Lung (tissue), 12 donors: Measurements from ENCODE around the gene AVEN. TPM values are rescaled to one million over a fixed set of nuclear protein-coding genes. Genes with fewer than 3 reads are reported as not detected.

ENCODE experiments used
- ATAC-seq: fragments of 200-7000 bp; cut with Tn5 transposase; one replicate; pipeline ENCODE4 v1.9.1; 2020; ENCODE audit warnings: moderate number of reproducible peaks; ENCODE audit not compliant: insufficient read depth, low FRiP score
- DNase-seq, 3 donors: peaks; one replicate each; pipeline ENCODE4 v3.0.0-alpha.2; 2013 to 2017
- H3K27ac ChIP-seq, 2 donors: one replicate each; pipeline ENCODE4 v1.5.1; 2013; ENCODE audit warnings: mild to moderate bottlenecking in 2 of 2, moderate library complexity in 2 of 2, control low read depth in 1 of 2, inconsistent platforms in 1 of 2, low read depth in 1 of 2, low read length in 1 of 2
- H3K27me3 ChIP-seq, 3 donors: one replicate each; pipeline ENCODE4 v1.5.1; 2013; ENCODE audit warnings: low read length in 2 of 3; ENCODE audit not compliant: control insufficient read depth in 3 of 3, insufficient read depth in 3 of 3
- H3K36me3 ChIP-seq, 4 donors: one replicate each; pipeline ENCODE4 v1.5.1; 2013; ENCODE audit warnings: low read length in 4 of 4, mild to moderate bottlenecking in 1 of 4, moderate library complexity in 1 of 4; ENCODE audit not compliant: control insufficient read depth in 4 of 4, insufficient read depth in 4 of 4
- H3K4me1 ChIP-seq, 5 donors: one replicate each; pipeline ENCODE4 v1.5.1; 2013; ENCODE audit warnings: low read length in 5 of 5, mild to moderate bottlenecking in 2 of 5, moderate library complexity in 1 of 5; ENCODE audit not compliant: control insufficient read depth in 5 of 5, insufficient read depth in 5 of 5
- H3K4me3 ChIP-seq: one replicate; pipeline ENCODE4 v1.5.1; 2013; ENCODE audit warnings: mild to moderate bottlenecking, control low read depth, moderate library complexity
- H3K9ac ChIP-seq, 2 donors: one replicate each; pipeline ENCODE4 v1.5.1; 2013; ENCODE audit warnings: low read length in 2 of 2, control low read depth in 1 of 2; ENCODE audit not compliant: insufficient read depth in 1 of 2
- H3K9me3 ChIP-seq, 4 donors: one replicate each; pipeline ENCODE4 v1.5.1; 2013; ENCODE audit warnings: low read length in 3 of 4, mild to moderate bottlenecking in 1 of 4, moderate library complexity in 1 of 4; ENCODE audit not compliant: control insufficient read depth in 4 of 4, insufficient read depth in 3 of 4
- CTCF ChIP-seq: IDR thresholded peaks from 2 replicates; pipeline ENCODE4 v1.5.1; 2012; ENCODE audit warnings: mild to moderate bottlenecking; ENCODE audit errors: control extremely low read depth, extremely low read depth
- WGBS, 2 donors: extraction: QIAGEN DNeasy Blood & Tissue Kit; methylation state at CpG; one replicate each; pipeline ENCODE4 v1.1.7; 2013; 5-methylcytosine and 5-hydroxymethylcytosine counted together
- polyA plus RNA-seq, 2 donors: library from polyadenylated mRNA; stranded (reverse); fragments of 200-250 nt; gene quantifications; one replicate each; pipeline ENCODE4 v1.2.1, GENCODE V29; 2013
- total RNA-seq, 2 donors: library from RNA; depleted of rRNA in 1 of 2; stranded (reverse); fragments of >200 nt in 1 of 2; gene quantifications; one replicate each; pipeline ENCODE4 v1.2.1, GENCODE V29; 2014 to 2021
- donor health status: control.
- donor health status: control.
- donor health status: Bipolar disorder and iron deficiency.
- donor health status: healthy.
- donor health status: DM: yes; HTN: yes; CAD: no.

The AVEN gene
- total and polyA plus RNA-seq, 4 donors: 7.5 to 9.3 (median 8.9) TPM

- Histone ChIP-seq H3K4me3 (no peak overlapping the region), H3K9me3 (no peaks in the 10 kb centered on the region), H3K9ac (no peak overlapping the region), H3K27me3 (no peaks in the 10 kb centered on the region), H3K36me3 (no peaks in the 10 kb centered on the region), H3K27ac (no peak overlapping the region), H3K4me1 (no peaks in the 10 kb centered on the region)
- DNase-seq (no peak), ATAC-seq (no peak)
- 88 to 95% methylated on average over 2 of the region's 2 CpGs for WGBS, 2 donors
- no peak for TF ChIP-seq CTCF
Measured at GRCh38 chr15:33839540-33839939, 199.5 kb downstream of the AVEN start.

GRCh38 chr15:33837294-33837693 lies 201.7 kb downstream of the AVEN start:
- no peak overlapping the region for H3K27ac ChIP-seq
- 77 to 92% methylated on average over 1 of the region's 1 CpG for WGBS, 2 donors
- DNase-seq (no peak), ATAC-seq (no peak)
- no peaks in the 10 kb centered on the region for H3K9me3 ChIP-seq
- H3K36me3 ChIP-seq: no peaks in the 10 kb centered on the region
- H3K27me3 ChIP-seq: no peaks in the 10 kb centered on the region
- H3K9ac ChIP-seq: no peak overlapping the region
- H3K4me3 ChIP-seq: no peak overlapping the region
- no peak for TF ChIP-seq CTCF
- no peaks in the 10 kb centered on the region for H3K4me1 ChIP-seq

DNA sequence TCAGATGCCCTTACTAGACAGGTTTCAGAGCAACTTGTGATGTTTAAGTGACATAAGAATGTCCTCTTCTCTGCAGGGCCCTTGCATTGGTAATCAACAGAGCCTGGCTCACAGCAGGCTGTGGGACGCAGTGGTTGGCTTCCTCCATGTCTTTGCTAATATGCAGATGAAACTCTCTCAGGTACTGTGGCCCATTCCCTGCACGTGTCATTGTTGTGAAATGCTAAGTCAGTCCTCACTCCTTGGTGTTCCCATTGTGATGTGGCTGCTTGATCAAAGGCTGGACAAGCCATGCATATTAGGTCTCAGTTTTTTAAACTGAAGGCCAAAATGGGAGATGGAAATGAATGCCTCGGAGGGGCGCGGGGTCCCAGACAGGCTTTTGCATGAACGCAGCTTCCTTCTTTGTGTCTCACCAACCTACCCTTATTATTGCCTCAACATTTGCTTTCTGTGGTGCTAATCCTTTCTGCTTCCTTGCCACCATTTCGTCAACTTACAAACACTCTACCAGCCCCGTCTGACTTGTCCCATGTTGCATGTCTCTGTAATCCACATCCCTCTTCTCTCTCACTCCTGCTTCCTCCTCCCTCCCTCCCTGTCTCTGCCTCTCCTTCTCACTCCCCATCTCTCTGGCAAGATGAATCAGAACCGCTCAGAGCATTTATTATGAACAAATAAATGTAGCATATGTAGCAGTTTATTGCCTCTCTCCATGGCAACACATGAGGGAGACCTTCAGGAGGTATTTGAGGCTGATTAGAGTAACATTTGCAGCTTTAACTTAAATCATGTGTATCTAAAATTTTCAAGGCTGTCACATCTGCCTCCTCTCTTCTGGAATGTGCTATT lies 203.9 kb downstream of the AVEN start:
- no peak for ATAC-seq
- H3K27me3 ChIP-seq: no peaks in the 10 kb centered on the region
- no peaks in the 10 kb centered on the region for H3K9me3 ChIP-seq
- no peak for DNase-seq
- WGBS, 2 donors: 56 to 63% methylated on average over 9 of the region's 9 CpGs
- H3K4me1 ChIP-seq: no peaks in the 10 kb centered on the region
- no peak overlapping the region for H3K27ac ChIP-seq
- H3K4me3 ChIP-seq: no peak overlapping the region
- H3K36me3 ChIP-seq: no peaks in the 10 kb centered on the region
- no peak overlapping the region for H3K9ac ChIP-seq
- no peak for TF ChIP-seq CTCF
